ENCODE results near the gene ADARB1. TPM values are rescaled to one million over a fixed set of nuclear protein-coding genes. Genes with fewer than 3 reads are reported as not detected.
A peak's percentile ranks its signal among the peaks of the same experiment; 100 is the strongest.

The ADARB1 gene
- total RNA-seq, 1 donor from 2014 or later, result 25.8 TPM

- Histone ChIP-seq H3K9ac (ENCODE audit: low read length) (no peak overlapping the region), H3K27me3 (ENCODE audit: insufficient read depth, low read length) (no peaks in the 10 kb centered on the region), H3K79me2 (ENCODE audit: insufficient read depth, low read length) (no peaks in the 10 kb centered on the region), H2AFZ (ENCODE audit: low read depth, low read length) (no peak overlapping the region), H3K4me1 (ENCODE audit: insufficient read depth, low read length) (no peaks in the 10 kb centered on the region), H3K4me3 (ENCODE audit: insufficient read depth, low read depth, low read length) (no peak overlapping the region), H3K27ac (ENCODE audit: low read depth, low read length) (no peak overlapping the region), H4K20me1 (ENCODE audit: insufficient read depth, low read length) (no peaks in the 10 kb centered on the region), H3K36me3 (ENCODE audit: insufficient read depth, low read length) (peaks cover 5% of the 10 kb centered on the region), H3K4me2 (ENCODE audit: low read length) (no peak overlapping the region), H3K9me3 (ENCODE audit: insufficient read depth, low read depth, low read length) (no peaks in the 10 kb centered on the region)
- Mint-ChIP-seq H3K4me3 (ENCODE audit: unreplicated experiment) (no peak overlapping the region), H3K27ac (ENCODE audit: unreplicated experiment) (no peak overlapping the region), H3K36me3 (ENCODE audit: low read depth, unreplicated experiment) (peaks cover 13% of the 10 kb centered on the region), H3K27me3 (ENCODE audit: low read depth, unreplicated experiment) (no peaks in the 10 kb centered on the region), H3K9me3 (ENCODE audit: unreplicated experiment) (no peaks in the 10 kb centered on the region), H3K4me1 (ENCODE audit: low read depth, unreplicated experiment) (peaks cover 4% of the 10 kb centered on the region)
- no peak for FAIRE-seq
- DNase-seq (ENCODE audit: low read depth), result no peak
- TF ChIP-seq EZH2 (IDR thresholded peaks at IDR 0.05; ENCODE audit: insufficient read depth, low read length), result no peak
- no peak for TF ChIP-seq CTCF (IDR thresholded peaks at IDR 0.05; ENCODE audit: insufficient read depth, low read depth, low read length)
These were observed 128.0 kb downstream of the ADARB1 start for GRCh38 chr21:45202344-45202743.

DNA sequence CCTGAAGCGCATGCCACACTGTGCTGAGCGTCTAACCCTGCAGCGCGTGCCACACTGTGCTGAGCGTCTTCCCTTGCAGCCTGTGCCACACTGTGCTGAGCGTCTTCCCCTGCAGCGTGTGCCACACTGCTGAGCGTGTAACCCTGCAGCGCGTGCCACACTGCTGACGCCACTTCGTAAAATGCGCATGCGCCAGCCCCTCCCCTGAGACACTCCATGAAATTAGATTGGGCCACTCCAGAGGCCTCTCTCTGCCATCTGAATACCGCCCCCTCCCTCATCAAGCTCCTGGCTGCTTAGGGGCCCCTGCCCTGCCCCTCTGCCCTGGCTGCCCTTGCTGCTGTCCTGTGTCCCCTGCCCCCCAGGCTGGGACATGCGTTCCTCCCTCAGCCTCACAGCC lies 128.5 kb downstream of the ADARB1 start:
- Histone ChIP-seq H3K9me3 (ENCODE audit: insufficient read depth, low read depth, low read length) (no peaks in the 10 kb centered on the region), H2AFZ (ENCODE audit: low read depth, low read length) (no peak overlapping the region), H3K36me3 (ENCODE audit: insufficient read depth, low read length) (peaks cover 5% of the 10 kb centered on the region), H3K27me3 (ENCODE audit: insufficient read depth, low read length) (no peaks in the 10 kb centered on the region), H3K4me2 (ENCODE audit: low read length) (no peak overlapping the region), H4K20me1 (ENCODE audit: insufficient read depth, low read length) (no peaks in the 10 kb centered on the region), H3K4me1 (ENCODE audit: insufficient read depth, low read length) (no peaks in the 10 kb centered on the region), H3K27ac (ENCODE audit: low read depth, low read length) (no peak overlapping the region), H3K79me2 (ENCODE audit: insufficient read depth, low read length) (no peaks in the 10 kb centered on the region), H3K4me3 (ENCODE audit: insufficient read depth, low read depth, low read length) (no peak overlapping the region), H3K9ac (ENCODE audit: low read length) (no peak overlapping the region)
- no peak overlapping the region for H3K4me3 Mint-ChIP-seq (ENCODE audit: unreplicated experiment)
- no peak for FAIRE-seq
- peaks cover 13% of the 10 kb centered on the region for H3K36me3 Mint-ChIP-seq (ENCODE audit: low read depth, unreplicated experiment)
- peaks cover 6% of the 10 kb centered on the region for H3K4me1 Mint-ChIP-seq (ENCODE audit: low read depth, unreplicated experiment)
- no peak for TF ChIP-seq EZH2 (IDR thresholded peaks at IDR 0.05; ENCODE audit: insufficient read depth, low read length)
- peak overlapping the region; percentile 10 for H3K27ac Mint-ChIP-seq (ENCODE audit: unreplicated experiment)
- no peak for DNase-seq (ENCODE audit: low read depth)
- H3K9me3 Mint-ChIP-seq (ENCODE audit: unreplicated experiment), result no peaks in the 10 kb centered on the region
- no peaks in the 10 kb centered on the region for H3K27me3 Mint-ChIP-seq (ENCODE audit: low read depth, unreplicated experiment)

DNA sequence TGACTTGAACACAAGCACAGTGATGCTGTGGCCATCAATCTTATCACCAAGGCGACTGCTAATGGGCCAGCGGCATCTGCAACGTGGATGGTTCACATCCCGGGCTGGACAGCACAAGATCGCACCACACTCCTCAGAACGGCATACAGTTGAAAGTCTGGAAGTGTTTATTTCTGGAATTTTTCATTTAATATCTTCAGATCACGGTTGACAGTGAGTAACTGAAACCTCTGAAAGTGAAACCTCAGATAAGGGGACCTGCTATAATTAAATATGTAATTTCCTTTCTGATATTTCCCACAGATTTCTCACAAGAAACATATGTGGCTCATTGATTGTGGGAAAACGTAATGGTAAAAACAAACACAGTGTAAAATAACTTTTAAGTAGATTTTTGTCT lies 129.6 kb downstream of the ADARB1 start:
- Histone ChIP-seq H3K4me1 (ENCODE audit: insufficient read depth, low read length) (peaks cover 7% of the 10 kb centered on the region), H3K9ac (ENCODE audit: low read length) (no peak overlapping the region), H3K9me3 (ENCODE audit: insufficient read depth, low read depth, low read length) (no peaks in the 10 kb centered on the region), H3K36me3 (ENCODE audit: insufficient read depth, low read length) (peaks cover 5% of the 10 kb centered on the region), H3K27me3 (ENCODE audit: insufficient read depth, low read length) (no peaks in the 10 kb centered on the region), H3K4me3 (ENCODE audit: insufficient read depth, low read depth, low read length) (no peak overlapping the region), H2AFZ (ENCODE audit: low read depth, low read length) (no peak overlapping the region), H4K20me1 (ENCODE audit: insufficient read depth, low read length) (no peaks in the 10 kb centered on the region), H3K27ac (ENCODE audit: low read depth, low read length) (no peak overlapping the region), H3K79me2 (ENCODE audit: insufficient read depth, low read length) (no peaks in the 10 kb centered on the region), H3K4me2 (ENCODE audit: low read length) (no peak overlapping the region)
- Mint-ChIP-seq H3K27me3 (ENCODE audit: low read depth, unreplicated experiment) (no peaks in the 10 kb centered on the region), H3K4me1 (ENCODE audit: low read depth, unreplicated experiment) (peaks cover 16% of the 10 kb centered on the region), H3K36me3 (ENCODE audit: low read depth, unreplicated experiment) (peaks cover 13% of the 10 kb centered on the region), H3K4me3 (ENCODE audit: unreplicated experiment) (no peak overlapping the region), H3K27ac (ENCODE audit: unreplicated experiment) (no peak overlapping the region), H3K9me3 (ENCODE audit: unreplicated experiment) (no peaks in the 10 kb centered on the region)
- TF ChIP-seq CTCF (IDR thresholded peaks at IDR 0.05; ENCODE audit: insufficient read depth, low read depth, low read length) (no peak), EZH2 (IDR thresholded peaks at IDR 0.05; ENCODE audit: insufficient read depth, low read length) (no peak)
- FAIRE-seq (no peak), DNase-seq (ENCODE audit: low read depth) (no peak)

Measured in astrocyte (in vitro differentiated cells and primary cell).